ENCODE data around the gene DHCR24.

The DHCR24 gene

DNA sequence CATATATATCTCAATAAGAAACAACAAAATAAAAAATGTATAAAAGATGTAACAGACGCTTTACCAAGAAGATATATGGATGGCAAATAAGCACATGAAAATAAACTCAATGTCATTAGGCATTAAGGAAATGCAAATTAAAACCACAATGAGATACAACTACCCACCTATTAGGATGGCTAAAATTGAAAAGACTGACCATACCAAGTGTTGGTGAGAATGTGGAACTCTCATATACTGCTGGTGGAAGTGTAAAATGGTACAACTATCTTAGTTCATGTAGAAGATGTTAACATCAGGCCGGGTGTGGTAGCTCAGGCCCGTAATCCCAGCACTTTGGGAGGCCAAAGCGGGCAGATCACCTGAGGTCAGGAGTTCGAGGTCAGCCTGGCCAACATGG lies 43.5 kb downstream of the DHCR24 start:
- POLR2A ChIA-PET: no interaction called here
- Histone ChIP-seq H3K4me3 (ENCODE audit: low read depth, low read length) (no peak overlapping the region), H3K27ac (ENCODE audit: extremely low read depth, low read depth, low read length) (no peak overlapping the region), H3K4me1 (ENCODE audit: control insufficient read depth, insufficient read depth, low read length) (no peaks in the 10 kb centered on the region), H3K9me3 (ENCODE audit: control insufficient read depth, insufficient read depth, low read depth, low read length) (no peaks in the 10 kb centered on the region), H3K36me3 (ENCODE audit: control insufficient read depth in 2 of 2, insufficient read depth in 1 of 2, low read length in 2 of 2) (peaks cover 0 to 7% of the 10 kb centered on the region in 2 experiments; a peak in 1 of 3 replicates)
- TF ChIP-seq GLI4 (tag by site-specific recombination; IDR thresholded peaks at IDR 0.05): no peak
- TF ChIP-seq ZNF19 (tag by site-specific recombination; IDR thresholded peaks at IDR 0.05; ENCODE audit: low read depth): no peak
- TF ChIP-seq ZNF184 (tag by site-specific recombination; IDR thresholded peaks at IDR 0.05): peak; percentile 97
- TF ChIP-seq ZNF169 (tag by site-specific recombination; IDR thresholded peaks at IDR 0.05): no peak
- TF ChIP-seq ZNF621 (tag by site-specific recombination; IDR thresholded peaks at IDR 0.05): no peak
- CTCF ChIA-PET: interaction anchor here (0.5 to 0.7 kb wide), 2 partner anchors 28 to 34 kb away, joined by 3 read pairs; no protein-coding TSS in a partner anchor

DNA sequence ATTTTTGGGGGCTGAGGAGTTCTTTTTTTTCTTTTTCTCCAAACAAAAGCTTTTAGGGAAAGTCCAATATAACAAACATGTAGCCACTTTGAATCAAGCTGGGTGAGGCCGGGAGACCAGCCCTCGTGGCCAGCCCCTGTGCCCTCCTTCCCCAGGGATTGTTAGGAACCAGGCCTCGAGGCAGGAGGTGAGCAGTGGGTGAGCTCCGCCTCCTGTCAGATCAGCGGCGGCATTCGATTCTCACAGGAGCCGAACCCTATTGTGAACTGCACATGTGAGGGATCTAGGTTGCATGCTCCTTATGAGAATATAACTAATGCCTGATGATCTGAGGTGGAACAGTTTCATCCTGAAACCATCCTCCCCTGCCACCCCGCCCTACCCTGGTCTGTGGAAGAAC lies 44.0 kb downstream of the DHCR24 start:
- no peak overlapping the region for H3K4me3 ChIP-seq (ENCODE audit: low read depth, low read length)
- no peak overlapping the region for H3K27ac ChIP-seq (ENCODE audit: extremely low read depth, low read depth, low read length)
- POLR2A ChIA-PET: no interaction called here
- H3K4me1 ChIP-seq (ENCODE audit: control insufficient read depth, insufficient read depth, low read length): no peaks in the 10 kb centered on the region
- H3K36me3 ChIP-seq (ENCODE audit: control insufficient read depth in 2 of 2, insufficient read depth in 1 of 2, low read length in 2 of 2): peaks cover 0 to 2% of the 10 kb centered on the region in 2 experiments; a peak in 1 of 3 replicates
- CTCF ChIA-PET: interaction anchor here (0.7 kb wide), 1 partner anchor 34 kb away, joined by 3 read pairs; no protein-coding TSS in a partner anchor
- H3K9me3 ChIP-seq (ENCODE audit: control insufficient read depth, insufficient read depth, low read depth, low read length): no peaks in the 10 kb centered on the region
- TF ChIP-seq, protein P1, sequence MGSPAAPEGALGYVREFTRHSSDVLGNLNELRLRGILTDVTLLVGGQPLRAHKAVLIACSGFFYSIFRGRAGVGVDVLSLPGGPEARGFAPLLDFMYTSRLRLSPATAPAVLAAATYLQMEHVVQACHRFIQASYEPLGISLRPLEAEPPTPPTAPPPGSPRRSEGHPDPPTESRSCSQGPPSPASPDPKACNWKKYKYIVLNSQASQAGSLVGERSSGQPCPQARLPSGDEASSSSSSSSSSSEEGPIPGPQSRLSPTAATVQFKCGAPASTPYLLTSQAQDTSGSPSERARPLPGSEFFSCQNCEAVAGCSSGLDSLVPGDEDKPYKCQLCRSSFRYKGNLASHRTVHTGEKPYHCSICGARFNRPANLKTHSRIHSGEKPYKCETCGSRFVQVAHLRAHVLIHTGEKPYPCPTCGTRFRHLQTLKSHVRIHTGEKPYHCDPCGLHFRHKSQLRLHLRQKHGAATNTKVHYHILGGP (tag by site-specific recombination; IDR thresholded peaks at IDR 0.05): no peak
- TF ChIP-seq ZNF658 (tag by site-specific recombination; IDR thresholded peaks at IDR 0.05) (no peak), ZBTB8A (tag by site-specific recombination; IDR thresholded peaks at IDR 0.05) (no peak), ZNF132 (tag by site-specific recombination; IDR thresholded peaks at IDR 0.05; ENCODE audit: borderline replicate concordance) (no peak), ZNF792 (tag by site-specific recombination; IDR thresholded peaks at IDR 0.05) (no peak), ZNF214 (tag by site-specific recombination; IDR thresholded peaks at IDR 0.05; ENCODE audit: borderline replicate concordance) (no peak), ZBTB17 (tag by site-specific recombination; IDR thresholded peaks at IDR 0.05) (no peak), ZNF660 (tag by site-specific recombination; IDR thresholded peaks at IDR 0.05) (no peak), ZNF266 (tag by site-specific recombination; IDR thresholded peaks at IDR 0.05; ENCODE audit: low read depth) (no peak), ZBTB7A (tag by site-specific recombination; IDR thresholded peaks at IDR 0.05; ENCODE audit: low read depth) (no peak), ZNF24 (tag by site-specific recombination; IDR thresholded peaks at IDR 0.05) (no peak), KLF9 (tag by site-specific recombination; IDR thresholded peaks at IDR 0.05; ENCODE audit: low read depth) (no peak), SP3 (tag by site-specific recombination; IDR thresholded peaks at IDR 0.05) (no peak), ZNF624 (tag by site-specific recombination; IDR thresholded peaks at IDR 0.05) (no peak), MZF1 (tag by site-specific recombination; IDR thresholded peaks at IDR 0.05; ENCODE audit: borderline replicate concordance) (no peak), REPIN1 (tag by site-specific recombination; IDR thresholded peaks at IDR 0.05; ENCODE audit: low read depth) (no peak), ZNF600 (tag by site-specific recombination; IDR thresholded peaks at IDR 0.05) (no peak)
- TF ChIP-seq, protein P2, sequence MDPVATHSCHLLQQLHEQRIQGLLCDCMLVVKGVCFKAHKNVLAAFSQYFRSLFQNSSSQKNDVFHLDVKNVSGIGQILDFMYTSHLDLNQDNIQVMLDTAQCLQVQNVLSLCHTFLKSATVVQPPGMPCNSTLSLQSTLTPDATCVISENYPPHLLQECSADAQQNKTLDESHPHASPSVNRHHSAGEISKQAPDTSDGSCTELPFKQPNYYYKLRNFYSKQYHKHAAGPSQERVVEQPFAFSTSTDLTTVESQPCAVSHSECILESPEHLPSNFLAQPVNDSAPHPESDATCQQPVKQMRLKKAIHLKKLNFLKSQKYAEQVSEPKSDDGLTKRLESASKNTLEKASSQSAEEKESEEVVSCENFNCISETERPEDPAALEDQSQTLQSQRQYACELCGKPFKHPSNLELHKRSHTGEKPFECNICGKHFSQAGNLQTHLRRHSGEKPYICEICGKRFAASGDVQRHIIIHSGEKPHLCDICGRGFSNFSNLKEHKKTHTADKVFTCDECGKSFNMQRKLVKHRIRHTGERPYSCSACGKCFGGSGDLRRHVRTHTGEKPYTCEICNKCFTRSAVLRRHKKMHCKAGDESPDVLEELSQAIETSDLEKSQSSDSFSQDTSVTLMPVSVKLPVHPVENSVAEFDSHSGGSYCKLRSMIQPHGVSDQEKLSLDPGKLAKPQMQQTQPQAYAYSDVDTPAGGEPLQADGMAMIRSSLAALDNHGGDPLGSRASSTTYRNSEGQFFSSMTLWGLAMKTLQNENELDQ (tag by site-specific recombination; IDR thresholded peaks at IDR 0.05; ENCODE audit: low read depth): no peak

All from HEK293 (cell line).